Choroid plexus epithelial cell (primary cell): ENCODE results near the gene SNX9.
A peak's percentile ranks its signal among the peaks of the same experiment; 100 is the strongest.

Source experiments
- DNase-seq: peaks from one replicate; pipeline ENCODE4 v3.0.0-alpha.2; 2010; ENCODE audit warnings: low read depth
- H3K4me3 ChIP-seq: 2 replicates; pipeline ENCODE4 v1.5.1; 2011; ENCODE audit warnings: low read depth, mild to moderate bottlenecking, control low read depth, low read length, moderate library complexity
- TF ChIP-seq, protein P1 (sequence below): conservative IDR thresholded peaks from 2 replicates; pipeline ENCODE4 v1.5.1; 2011; ENCODE audit warnings: low read depth, mild to moderate bottlenecking, control low read depth, inconsistent platforms, low read length, moderate library complexity

SNX9 gene

GRCh38 chr6:157861184-157861583, 38.1 kb downstream of the SNX9 start:
- H3K4me3 ChIP-seq, result no peak overlapping the region
- TF ChIP-seq, protein P1, sequence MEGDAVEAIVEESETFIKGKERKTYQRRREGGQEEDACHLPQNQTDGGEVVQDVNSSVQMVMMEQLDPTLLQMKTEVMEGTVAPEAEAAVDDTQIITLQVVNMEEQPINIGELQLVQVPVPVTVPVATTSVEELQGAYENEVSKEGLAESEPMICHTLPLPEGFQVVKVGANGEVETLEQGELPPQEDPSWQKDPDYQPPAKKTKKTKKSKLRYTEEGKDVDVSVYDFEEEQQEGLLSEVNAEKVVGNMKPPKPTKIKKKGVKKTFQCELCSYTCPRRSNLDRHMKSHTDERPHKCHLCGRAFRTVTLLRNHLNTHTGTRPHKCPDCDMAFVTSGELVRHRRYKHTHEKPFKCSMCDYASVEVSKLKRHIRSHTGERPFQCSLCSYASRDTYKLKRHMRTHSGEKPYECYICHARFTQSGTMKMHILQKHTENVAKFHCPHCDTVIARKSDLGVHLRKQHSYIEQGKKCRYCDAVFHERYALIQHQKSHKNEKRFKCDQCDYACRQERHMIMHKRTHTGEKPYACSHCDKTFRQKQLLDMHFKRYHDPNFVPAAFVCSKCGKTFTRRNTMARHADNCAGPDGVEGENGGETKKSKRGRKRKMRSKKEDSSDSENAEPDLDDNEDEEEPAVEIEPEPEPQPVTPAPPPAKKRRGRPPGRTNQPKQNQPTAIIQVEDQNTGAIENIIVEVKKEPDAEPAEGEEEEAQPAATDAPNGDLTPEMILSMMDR, result no peak
- no peak for DNase-seq

DNA sequence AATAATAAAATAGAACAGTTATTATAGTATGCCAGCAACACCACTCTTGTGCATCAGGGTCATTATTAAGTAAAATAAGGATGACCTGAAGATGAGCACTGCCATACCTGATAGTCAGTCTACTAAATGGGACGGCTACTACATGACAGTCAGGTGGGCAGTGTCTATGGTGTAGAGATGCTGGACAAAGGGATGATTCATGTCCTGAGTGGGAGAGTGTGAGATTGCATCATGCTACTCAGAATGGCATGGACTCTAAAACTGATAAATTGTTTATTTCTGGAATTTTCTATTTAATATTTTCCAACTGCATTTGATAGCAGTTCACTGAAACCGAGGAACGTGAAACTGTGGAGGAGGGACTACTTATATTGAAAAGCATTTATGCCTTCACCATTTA, 38.8 kb downstream of the SNX9 start:
- TF ChIP-seq, protein P1, result no peak
- DNase-seq, result peak; percentile 69
- H3K4me3 ChIP-seq, result no peak overlapping the region

GRCh38 chr6:157862706-157863105, 39.7 kb downstream of the SNX9 start:
- no peak overlapping the region for H3K4me3 ChIP-seq
- DNase-seq, result no peak
- TF ChIP-seq, protein P1, result no peak

DNA sequence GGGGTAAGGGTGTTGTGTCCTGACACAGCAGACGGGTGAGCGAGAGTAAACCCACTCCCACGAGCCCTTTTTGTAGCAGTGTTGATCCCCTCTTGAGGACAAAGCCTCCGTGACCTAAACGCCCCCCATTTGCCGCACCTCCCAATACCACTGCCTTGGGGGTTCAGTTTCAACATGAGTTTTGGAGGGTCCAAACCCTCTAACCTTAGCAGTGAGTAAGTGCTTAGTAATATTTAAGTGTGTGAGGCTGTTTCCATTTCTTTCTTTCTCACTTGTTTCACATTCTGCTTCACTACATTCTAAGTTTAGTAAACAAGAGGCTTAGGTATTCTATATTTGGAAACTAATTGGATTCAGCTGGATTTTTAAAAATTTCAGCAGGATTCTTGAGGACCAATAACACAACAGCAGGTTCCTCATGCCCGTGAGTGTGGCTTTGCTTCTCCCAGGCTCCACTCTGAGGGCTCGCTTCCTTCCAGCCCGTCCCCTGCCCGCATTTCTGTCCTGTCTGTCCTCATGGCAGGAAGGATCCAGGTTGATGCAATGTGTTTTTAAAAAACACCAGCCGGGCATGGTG, 41.2 kb downstream of the SNX9 start:
- no peak for DNase-seq
- TF ChIP-seq, protein P1, result no peak

GRCh38 chr6:157865249-157865648, 42.2 kb downstream of the SNX9 start:
- no peak for DNase-seq

More for the DNA sequence above, 41.2 kb downstream of the SNX9 start:
- no peak overlapping the region for H3K4me3 ChIP-seq

GRCh38 chr6:157867155-157867559, 44.1 kb downstream of the SNX9 start:
- TF ChIP-seq, protein P1, result no peak
- DNase-seq, result peak; percentile 63
- H3K4me3 ChIP-seq, result no peak overlapping the region

More at GRCh38 chr6:157865249-157865648, 42.2 kb downstream of the SNX9 start:
- TF ChIP-seq, protein P1, result no peak
- no peak overlapping the region for H3K4me3 ChIP-seq

DNA sequence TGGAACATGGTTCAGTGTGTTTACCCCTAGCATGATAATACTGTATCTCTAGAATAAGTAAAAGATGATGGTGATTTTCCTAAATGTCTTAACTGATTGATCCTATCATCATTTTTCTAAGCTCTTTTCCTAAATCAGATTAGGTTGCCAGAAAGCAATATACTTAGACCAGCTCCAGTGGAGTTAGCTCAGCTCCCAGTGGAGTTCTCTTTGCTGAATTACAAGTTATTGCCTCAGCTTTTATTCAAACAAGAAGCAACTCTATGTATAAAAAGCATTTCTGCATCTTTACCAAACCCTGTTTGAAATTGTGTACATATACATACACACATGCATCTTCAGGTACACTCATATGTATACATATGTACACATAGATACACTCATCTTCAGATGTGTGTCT, 44.9 kb downstream of the SNX9 start:
- H3K4me3 ChIP-seq, result no peak overlapping the region
- TF ChIP-seq, protein P1, result no peak
- peak; percentile 37 for DNase-seq
